Mammary epithelial cell (primary cell): ENCODE data around the gene PPM1J.

Experiments
- EZH2 ChIP-seq: IDR thresholded peaks from 2 replicates; pipeline ENCODE4 v1.6.1; 2012; ENCODE audit warnings: low read length, inconsistent platforms, borderline replicate concordance
- TF ChIP-seq, protein P1 (sequence below), 2 donors: IDR thresholded peaks in 1 of 2; conservative IDR thresholded peaks in 1 of 2; 2 replicates each; pipeline ENCODE4 v1.5.1; 2011 to 2012; ENCODE audit warnings: inconsistent platforms in 2 of 2, low read length in 2 of 2, mild to moderate bottlenecking in 2 of 2, control low read depth in 1 of 2, low read depth in 1 of 2; ENCODE audit not compliant: insufficient read depth in 1 of 2; ENCODE audit errors: extremely low read depth in 1 of 2

DNA sequence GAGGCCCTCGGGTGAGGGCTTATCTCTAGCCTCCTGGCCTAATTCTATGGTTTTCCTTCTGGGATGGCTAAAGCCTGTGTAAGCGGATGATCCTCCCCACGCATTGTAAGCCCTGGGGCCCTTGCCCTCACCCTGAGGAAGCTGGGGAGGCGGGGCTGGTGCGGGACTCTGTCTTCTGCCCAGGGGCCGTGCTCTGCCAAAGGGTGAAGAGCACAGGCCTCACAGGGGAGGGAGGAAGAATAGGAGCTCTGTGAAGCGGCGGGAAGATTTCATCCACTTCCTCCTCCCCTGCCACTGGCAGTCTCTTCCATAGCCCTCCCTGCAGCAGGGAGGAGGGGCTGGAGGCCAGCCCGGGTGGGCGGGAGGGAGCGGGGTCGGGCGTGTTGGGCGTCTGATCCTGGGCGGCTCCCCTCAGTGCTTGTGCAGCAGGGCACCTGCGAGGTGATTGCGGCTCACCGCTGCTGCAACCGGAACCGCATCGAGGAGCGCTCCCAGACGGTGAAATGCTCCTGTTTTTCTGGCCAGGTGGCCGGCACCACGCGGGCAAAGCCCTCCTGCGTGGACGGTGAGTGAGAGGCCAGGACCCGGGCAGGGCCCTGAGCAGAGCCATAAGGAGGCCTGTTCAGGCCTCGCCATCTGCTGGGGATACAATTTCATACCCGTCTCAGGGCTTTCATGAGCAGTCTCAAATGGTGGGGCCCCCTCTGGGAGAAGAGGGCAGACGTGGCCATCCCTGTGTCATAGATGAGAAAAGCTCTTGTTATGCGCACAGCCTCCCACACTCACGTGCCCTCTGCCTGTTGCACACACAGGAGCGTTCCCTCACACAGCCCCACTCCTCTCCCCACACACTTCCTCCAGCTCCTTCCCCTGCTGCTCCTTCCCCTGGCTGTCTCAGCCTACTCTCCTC, 7.7 kb upstream of the PPM1J start:
- TF ChIP-seq, protein P1, sequence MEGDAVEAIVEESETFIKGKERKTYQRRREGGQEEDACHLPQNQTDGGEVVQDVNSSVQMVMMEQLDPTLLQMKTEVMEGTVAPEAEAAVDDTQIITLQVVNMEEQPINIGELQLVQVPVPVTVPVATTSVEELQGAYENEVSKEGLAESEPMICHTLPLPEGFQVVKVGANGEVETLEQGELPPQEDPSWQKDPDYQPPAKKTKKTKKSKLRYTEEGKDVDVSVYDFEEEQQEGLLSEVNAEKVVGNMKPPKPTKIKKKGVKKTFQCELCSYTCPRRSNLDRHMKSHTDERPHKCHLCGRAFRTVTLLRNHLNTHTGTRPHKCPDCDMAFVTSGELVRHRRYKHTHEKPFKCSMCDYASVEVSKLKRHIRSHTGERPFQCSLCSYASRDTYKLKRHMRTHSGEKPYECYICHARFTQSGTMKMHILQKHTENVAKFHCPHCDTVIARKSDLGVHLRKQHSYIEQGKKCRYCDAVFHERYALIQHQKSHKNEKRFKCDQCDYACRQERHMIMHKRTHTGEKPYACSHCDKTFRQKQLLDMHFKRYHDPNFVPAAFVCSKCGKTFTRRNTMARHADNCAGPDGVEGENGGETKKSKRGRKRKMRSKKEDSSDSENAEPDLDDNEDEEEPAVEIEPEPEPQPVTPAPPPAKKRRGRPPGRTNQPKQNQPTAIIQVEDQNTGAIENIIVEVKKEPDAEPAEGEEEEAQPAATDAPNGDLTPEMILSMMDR (conservative IDR thresholded peaks at IDR 0.05 in 1 of 2, IDR thresholded peaks at IDR 0.05 in 1 of 2; ENCODE audit: extremely low read depth in 1 of 2, insufficient read depth in 1 of 2, low read depth in 1 of 2, low read length in 2 of 2), result no peak
- TF ChIP-seq EZH2, result no peak
